Gastrocnemius medialis (tissue), 4 donors: ENCODE measurements around the gene SBF1. TPM values are rescaled to one million over a fixed set of nuclear protein-coding genes. Genes with fewer than 3 reads are reported as not detected.

Experiments used
- ATAC-seq, 2 donors: fragments of 150-250 bp; one replicate each; pipeline ENCODE4 v1.9.1; 2016
- DNase-seq, 2 donors: peaks; one replicate each; pipeline ENCODE4 v3.0.0-alpha.2; 2019
- H3K27ac ChIP-seq, 4 donors: fragments of 200-600 bp; sonication (generic); 1 replicate in 1 of 4; 2 replicates in 3 of 4; pipeline ENCODE4 v1.5.1; 2016 to 2018; ENCODE audit warnings: mild to moderate bottlenecking in 2 of 4, moderate library complexity in 1 of 4
- H3K27me3 ChIP-seq, 3 donors: fragments of 200-600 bp; sonication (generic) in 2 of 3; 1 replicate in 1 of 3; 2 replicates in 2 of 3; pipeline versions ENCODE4 v1.5.1 to v1.6.0; 2016 to 2019; ENCODE audit warnings: mild to moderate bottlenecking in 1 of 3, moderate library complexity in 1 of 3
- H3K36me3 ChIP-seq, 2 donors: fragments of 200-600 bp; sonication (generic) in 1 of 2; one replicate each; pipeline ENCODE4 v1.5.1; 2017 to 2018
- H3K4me1 ChIP-seq, 2 donors: fragments of 200-600 bp; sonication (generic) in 1 of 2; one replicate each; pipeline ENCODE4 v1.5.1; 2016 to 2017; ENCODE audit warnings: mild to moderate bottlenecking in 2 of 2
- H3K4me3 ChIP-seq, 4 donors: fragments of 200-600 bp; sonication (generic) in 3 of 4; 1 replicate in 1 of 4; 2 replicates in 3 of 4; pipeline ENCODE4 v1.5.1; 2016 to 2019; ENCODE audit warnings: mild to moderate bottlenecking in 2 of 4
- H3K9me3 ChIP-seq, 3 donors: fragments of 200-600 bp; sonication (generic) in 2 of 3; 1 replicate in 1 of 3; 2 replicates in 2 of 3; pipeline ENCODE4 v1.5.1; 2016 to 2019
- POLR2A ChIP-seq, 2 donors: fragments of 450-650 bp; IDR thresholded peaks; one replicate each; pipeline ENCODE4 v1.6.1; 2017; ENCODE audit warnings: antibody characterized with exemption in 2 of 2, mild to moderate bottlenecking in 2 of 2, moderate library complexity in 2 of 2
- in situ Hi-C, 4 donors: fragments of 200-750 bp; cut with MboI; loops; one replicate each; pipeline versions ENCODE4 v1.15.0 to v1.8.0; 2017; ENCODE audit warnings: low sequenced_read_pairs in 4 of 4
- intact Hi-C: fragments of 100-400 bp; cut with DNase I; formaldehyde crosslinking; loops from one replicate; pipeline ENCODE4 v1.15.1; 2023; ENCODE audit warnings: low total_unique reads
- total RNA-seq, 4 donors: library from RNA; depleted of rRNA; stranded (reverse); fragments of >200 nt; gene quantifications; one replicate each; pipeline versions ENCODE4 v1.1.0 to v1.2.3, GENCODE V29; 2016
- TF ChIP-seq, protein P1 (sequence below), 5 experiments: fragments of 450-650 bp in 3 of 5; fragments of 200-600 bp in 2 of 5; sonication (generic) in 2 of 5; IDR thresholded peaks in 4 of 5; conservative IDR thresholded peaks in 1 of 5; 1 replicate in 4 of 5; 2 replicates in 1 of 5; pipeline ENCODE4 v1.5.1; 2016 to 2019; ENCODE audit warnings: antibody characterized with exemption in 5 of 5, mild to moderate bottlenecking in 3 of 5, moderate library complexity in 3 of 5

The SBF1 gene
- total RNA-seq, 4 donors from 2014 or later: 50.5 to 116 (median 107) TPM

DNA sequence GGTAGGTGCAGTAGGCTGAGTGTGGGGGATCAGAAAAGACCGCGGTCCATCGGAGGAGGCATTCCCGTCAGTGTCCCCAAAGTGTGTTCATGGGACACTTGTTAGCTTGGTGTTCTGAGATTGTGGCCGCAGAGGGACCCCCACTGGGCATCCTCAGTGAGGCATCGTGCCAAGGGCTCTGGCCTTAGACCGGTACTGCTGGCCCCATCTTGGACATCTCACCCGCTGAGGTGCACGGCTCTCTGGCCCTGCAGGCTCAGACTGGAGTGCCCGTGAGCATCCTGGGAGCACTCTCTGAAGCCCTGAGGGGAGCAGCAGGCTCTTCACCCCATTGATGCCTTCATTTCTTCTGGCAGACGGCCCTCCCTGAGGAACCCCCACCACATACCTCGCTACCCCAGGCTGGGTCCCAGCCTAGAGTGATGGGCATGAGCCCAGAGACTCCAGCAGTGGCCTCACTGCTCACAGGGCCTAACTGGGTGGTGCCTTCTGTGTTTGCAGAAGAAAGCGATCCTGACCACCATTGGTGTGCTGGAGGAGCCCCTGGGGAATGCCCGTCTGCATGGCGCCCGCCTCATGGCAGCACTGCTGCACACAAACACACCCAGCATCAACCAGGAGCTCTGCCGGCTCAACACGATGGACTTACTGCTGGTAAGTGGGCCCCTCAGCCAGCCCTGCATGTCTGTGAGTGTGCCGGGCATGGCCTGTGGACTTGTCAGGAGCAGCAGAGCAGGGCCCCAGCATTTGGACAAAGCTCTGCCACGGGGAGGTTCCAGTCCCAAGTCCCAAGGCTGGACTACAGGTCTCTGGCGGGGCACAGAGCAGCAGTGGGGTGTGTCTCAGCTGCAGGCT, 51.6 kb downstream of the SBF1 start:
- Histone ChIP-seq H3K4me3 (no peak overlapping the region), H3K27me3 (no peaks in the 10 kb centered on the region), H3K4me1 (no peaks in the 10 kb centered on the region), H3K9me3 (no peaks in the 10 kb centered on the region), H3K27ac (no peak overlapping the region), H3K36me3 (peaks cover 0 to 74% of the 10 kb centered on the region in 2 donors)
- DNase-seq: no peak
- no peak for TF ChIP-seq POLR2A (IDR thresholded peaks at IDR 0.05)
- TF ChIP-seq, protein P1, sequence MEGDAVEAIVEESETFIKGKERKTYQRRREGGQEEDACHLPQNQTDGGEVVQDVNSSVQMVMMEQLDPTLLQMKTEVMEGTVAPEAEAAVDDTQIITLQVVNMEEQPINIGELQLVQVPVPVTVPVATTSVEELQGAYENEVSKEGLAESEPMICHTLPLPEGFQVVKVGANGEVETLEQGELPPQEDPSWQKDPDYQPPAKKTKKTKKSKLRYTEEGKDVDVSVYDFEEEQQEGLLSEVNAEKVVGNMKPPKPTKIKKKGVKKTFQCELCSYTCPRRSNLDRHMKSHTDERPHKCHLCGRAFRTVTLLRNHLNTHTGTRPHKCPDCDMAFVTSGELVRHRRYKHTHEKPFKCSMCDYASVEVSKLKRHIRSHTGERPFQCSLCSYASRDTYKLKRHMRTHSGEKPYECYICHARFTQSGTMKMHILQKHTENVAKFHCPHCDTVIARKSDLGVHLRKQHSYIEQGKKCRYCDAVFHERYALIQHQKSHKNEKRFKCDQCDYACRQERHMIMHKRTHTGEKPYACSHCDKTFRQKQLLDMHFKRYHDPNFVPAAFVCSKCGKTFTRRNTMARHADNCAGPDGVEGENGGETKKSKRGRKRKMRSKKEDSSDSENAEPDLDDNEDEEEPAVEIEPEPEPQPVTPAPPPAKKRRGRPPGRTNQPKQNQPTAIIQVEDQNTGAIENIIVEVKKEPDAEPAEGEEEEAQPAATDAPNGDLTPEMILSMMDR (IDR thresholded peaks at IDR 0.05 in 4 of 5, conservative IDR thresholded peaks at IDR 0.05 in 1 of 5): no peak
- in situ Hi-C loops (no loop called here), intact Hi-C loops (no loop called here)
- no peak for ATAC-seq

DNA sequence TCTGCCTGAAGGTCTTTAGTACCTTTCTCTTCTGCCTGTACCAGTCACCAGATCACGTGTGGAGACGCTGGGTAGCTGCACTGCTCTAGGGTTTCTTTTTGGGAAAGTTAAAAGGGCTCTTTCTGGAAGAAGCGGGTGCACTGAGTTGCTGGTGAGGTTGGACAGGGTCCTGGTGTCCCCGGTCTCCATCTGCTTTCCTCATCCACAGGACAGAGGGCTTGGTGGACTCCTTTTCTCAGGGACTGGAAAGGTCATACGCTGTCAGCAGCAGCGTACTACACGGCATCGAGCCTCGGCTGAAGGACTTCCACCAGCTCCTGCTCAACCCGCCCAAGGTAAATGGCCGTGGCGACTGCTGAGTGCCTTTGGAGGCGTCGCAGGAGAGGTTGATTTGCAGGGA, 52.8 kb downstream of the SBF1 start:
- intact Hi-C loops: no loop called here
- Histone ChIP-seq H3K27me3 (no peaks in the 10 kb centered on the region), H3K27ac (no peak overlapping the region), H3K36me3 (peaks cover 0 to 82% of the 10 kb centered on the region in 2 donors), H3K9me3 (no peaks in the 10 kb centered on the region), H3K4me1 (no peaks in the 10 kb centered on the region), H3K4me3 (no peak overlapping the region)
- TF ChIP-seq, protein P1 (IDR thresholded peaks at IDR 0.05 in 4 of 5, conservative IDR thresholded peaks at IDR 0.05 in 1 of 5): no peak
- no peak for TF ChIP-seq POLR2A (IDR thresholded peaks at IDR 0.05)
- in situ Hi-C loops: no loop called here
- no peak for DNase-seq
- no peak for ATAC-seq

DNA sequence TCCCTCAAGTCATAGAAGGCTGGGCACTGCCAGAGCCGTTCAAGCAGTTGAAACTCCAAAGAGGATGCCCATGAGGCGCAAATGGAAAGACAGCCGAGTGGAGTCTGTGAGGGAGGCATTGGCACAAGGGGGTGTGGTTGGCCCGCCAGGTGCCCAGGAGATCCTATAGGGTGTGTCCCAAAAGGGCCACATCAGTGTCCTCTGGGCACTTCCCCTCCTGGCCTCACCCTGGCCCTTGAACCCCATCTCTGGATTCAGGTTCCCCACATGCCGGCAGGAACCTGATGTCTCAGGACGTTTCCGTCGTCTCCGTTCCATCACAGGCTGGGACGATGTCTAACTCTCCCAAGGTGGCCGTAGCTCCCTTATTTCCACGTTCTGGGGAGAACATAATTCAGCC, 54.3 kb downstream of the SBF1 start:
- Histone ChIP-seq H3K4me1 (no peaks in the 10 kb centered on the region), H3K27me3 (no peaks in the 10 kb centered on the region), H3K4me3 (no peak overlapping the region), H3K9me3 (no peaks in the 10 kb centered on the region), H3K36me3 (peaks cover 0 to 91% of the 10 kb centered on the region in 2 donors), H3K27ac (no peak overlapping the region)
- ATAC-seq: no peak
- in situ Hi-C loops: no loop called here
- TF ChIP-seq, protein P1 (IDR thresholded peaks at IDR 0.05 in 4 of 5, conservative IDR thresholded peaks at IDR 0.05 in 1 of 5): no peak
- TF ChIP-seq POLR2A (IDR thresholded peaks at IDR 0.05): no peak
- DNase-seq: no peak
- intact Hi-C loops: no loop called here

DNA sequence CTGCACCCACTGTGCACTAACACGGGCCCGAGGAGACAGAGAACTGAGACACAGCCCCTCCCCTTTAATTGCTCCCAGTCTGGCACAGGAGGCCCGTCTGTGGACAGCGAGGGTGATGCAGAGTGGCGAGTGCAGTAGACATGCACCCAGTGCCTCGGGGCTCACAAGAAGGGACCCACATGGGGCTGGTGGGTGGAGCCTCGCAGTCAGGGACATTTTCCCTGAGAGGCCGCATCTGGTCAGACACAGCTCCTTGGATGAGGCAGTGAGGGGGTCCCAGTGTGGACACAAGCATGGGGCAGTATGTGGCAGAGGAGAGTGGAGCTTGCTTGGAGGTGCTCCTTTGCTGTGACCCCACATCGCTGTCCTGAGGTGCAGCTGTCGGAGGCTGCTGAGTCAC, 54.8 kb downstream of the SBF1 start:
- H3K9me3 ChIP-seq: no peaks in the 10 kb centered on the region
- peaks cover 0 to 91% of the 10 kb centered on the region in 2 donors for H3K36me3 ChIP-seq
- no peaks in the 10 kb centered on the region for H3K27me3 ChIP-seq
- TF ChIP-seq POLR2A (IDR thresholded peaks at IDR 0.05): no peak
- TF ChIP-seq, protein P1 (IDR thresholded peaks at IDR 0.05 in 4 of 5, conservative IDR thresholded peaks at IDR 0.05 in 1 of 5): no peak
- DNase-seq: no peak
- in situ Hi-C loops (no loop called here), intact Hi-C loops (no loop called here)
- ATAC-seq: no peak
- no peaks in the 10 kb centered on the region for H3K4me1 ChIP-seq
- no peak overlapping the region for H3K4me3 ChIP-seq
- no peak overlapping the region for H3K27ac ChIP-seq
